IPS-NIHi7 (cell line): ENCODE results near the gene ZMIZ1.
"Not testable (repeated sequence)": the region's sequence is repeated elsewhere in the genome, so short reads cannot be mapped to it uniquely, and the experiment has no call there.

Experiments used
- DNase-seq: peaks from one replicate; pipeline ENCODE4 v3.0.0; 2012; ENCODE audit warnings: mixed read lengths; ENCODE audit errors: extremely low spot score

Gene ZMIZ1

GRCh38 chr10:79266543-79267312 lies 198.0 kb downstream of the ZMIZ1 start:
- DNase-seq: no peak

- no peak for DNase-seq
Observed at GRCh38 chr10:79267499-79267898, 198.7 kb downstream of the ZMIZ1 start.

- DNase-seq: no peak
Observed at GRCh38 chr10:79268161-79268601, 199.4 kb downstream of the ZMIZ1 start.

- DNase-seq: no peak
Observed at GRCh38 chr10:79268742-79269141, 200.0 kb downstream of the ZMIZ1 start.

GRCh38 chr10:79269443-79269842 lies 200.7 kb downstream of the ZMIZ1 start:
- DNase-seq: no peak

DNA sequence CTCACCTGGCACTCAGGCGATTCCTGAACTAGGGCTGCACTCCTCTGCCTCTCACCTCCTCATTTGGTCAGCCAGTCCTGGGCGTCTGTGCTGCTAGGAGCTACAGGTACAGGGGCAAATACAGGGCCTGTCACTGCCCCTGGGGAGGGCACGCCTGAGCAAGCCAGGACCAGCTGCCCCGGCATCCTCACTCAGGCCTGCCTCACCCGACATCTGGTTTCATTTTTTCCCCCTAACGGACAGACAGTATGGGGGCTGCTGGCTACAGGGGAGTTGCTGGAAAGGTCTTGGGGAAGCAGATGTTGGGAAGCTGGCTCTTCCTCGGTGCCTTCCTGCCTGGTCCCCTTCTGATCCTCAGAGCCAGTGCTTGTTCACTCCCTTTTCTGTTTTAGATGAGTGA lies 201.2 kb downstream of the ZMIZ1 start:
- no peak for DNase-seq

- DNase-seq: no peak
Observed at GRCh38 chr10:79270466-79271246, 201.9 kb downstream of the ZMIZ1 start.

- no peak for DNase-seq
Observed at GRCh38 chr10:79272353-79272752, 203.6 kb downstream of the ZMIZ1 start.

DNA sequence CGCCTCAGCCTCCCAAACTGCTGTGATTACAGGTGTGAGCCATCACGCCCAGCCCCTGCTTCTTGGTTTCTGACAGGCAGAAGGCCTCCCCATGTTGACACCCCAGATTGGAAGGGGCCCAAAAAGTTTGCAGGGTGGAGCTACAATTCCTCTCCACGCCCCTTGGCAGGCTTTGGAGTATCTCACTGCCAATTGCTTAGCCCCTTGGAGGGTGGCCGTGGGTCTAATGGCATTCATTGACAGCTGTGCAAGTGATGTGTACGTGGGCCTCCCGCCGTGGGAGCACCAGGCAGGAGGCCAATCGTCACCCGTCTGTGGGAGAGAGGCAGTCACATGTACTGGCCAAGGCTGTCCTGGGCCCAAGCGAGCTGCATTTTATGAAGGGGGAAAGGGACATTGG lies 204.8 kb downstream of the ZMIZ1 start:
- DNase-seq: no peak

GRCh38 chr10:79274279-79275104 lies 205.7 kb downstream of the ZMIZ1 start:
- DNase-seq: no peak

GRCh38 chr10:79275105-79275430 lies 206.3 kb downstream of the ZMIZ1 start:
- no peak for DNase-seq

GRCh38 chr10:79275431-79275851 lies 206.7 kb downstream of the ZMIZ1 start:
- DNase-seq: no peak

DNA sequence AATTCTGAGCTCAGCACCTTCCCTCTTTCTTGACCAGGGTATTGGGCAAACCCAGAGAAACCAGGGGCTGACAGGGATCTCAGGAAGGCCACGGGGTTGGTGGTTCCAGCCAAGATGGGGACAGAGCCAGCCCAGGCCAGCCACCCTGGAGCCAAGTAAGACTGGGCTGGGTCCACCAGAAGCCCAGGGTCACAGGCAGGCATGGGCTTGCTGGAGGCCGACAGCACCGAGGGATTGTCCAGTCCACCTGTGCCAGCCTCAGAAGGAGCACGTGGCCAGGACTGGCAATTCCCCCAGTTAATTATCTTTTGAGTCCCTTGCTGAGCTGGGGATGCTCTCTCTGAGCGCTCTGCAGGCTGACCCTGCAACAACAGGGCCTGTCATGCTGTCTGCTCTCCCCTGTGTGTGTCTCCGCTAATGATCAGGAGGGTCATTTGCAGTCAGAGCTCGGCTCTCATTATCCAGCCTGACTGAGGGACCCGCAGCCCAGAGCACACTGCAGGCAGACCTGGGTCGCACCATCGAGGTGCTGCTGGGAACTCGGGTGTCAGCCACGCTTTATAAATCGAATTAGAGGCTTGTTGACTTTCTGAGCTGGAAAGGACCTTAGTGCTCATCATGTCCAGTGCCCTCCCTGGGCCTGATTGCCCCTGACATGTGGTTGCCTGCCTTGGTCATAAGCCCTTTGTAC lies 209.0 kb downstream of the ZMIZ1 start:
- DNase-seq: no peak

DNA sequence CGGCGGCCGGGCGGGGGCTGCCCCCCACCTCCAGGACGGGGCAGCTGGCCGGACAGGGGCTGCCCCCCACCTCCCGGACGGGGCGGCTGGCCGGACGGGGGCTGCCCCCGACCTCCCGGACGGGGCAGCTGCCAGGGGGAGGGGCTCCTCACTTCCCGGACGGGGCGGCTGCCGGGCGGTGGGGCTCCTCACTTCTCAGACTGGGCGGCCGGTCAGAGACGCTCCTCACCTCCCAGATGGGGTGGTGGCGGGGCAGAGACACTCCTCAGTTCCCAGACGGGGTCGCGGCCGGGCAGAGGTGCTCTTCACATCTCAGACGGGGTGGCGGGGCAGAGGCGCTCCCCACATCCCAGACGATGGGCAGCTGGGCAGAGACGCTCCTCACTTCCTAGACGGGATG lies 210.3 kb downstream of the ZMIZ1 start:
- not testable (repeated sequence) for DNase-seq

DNA sequence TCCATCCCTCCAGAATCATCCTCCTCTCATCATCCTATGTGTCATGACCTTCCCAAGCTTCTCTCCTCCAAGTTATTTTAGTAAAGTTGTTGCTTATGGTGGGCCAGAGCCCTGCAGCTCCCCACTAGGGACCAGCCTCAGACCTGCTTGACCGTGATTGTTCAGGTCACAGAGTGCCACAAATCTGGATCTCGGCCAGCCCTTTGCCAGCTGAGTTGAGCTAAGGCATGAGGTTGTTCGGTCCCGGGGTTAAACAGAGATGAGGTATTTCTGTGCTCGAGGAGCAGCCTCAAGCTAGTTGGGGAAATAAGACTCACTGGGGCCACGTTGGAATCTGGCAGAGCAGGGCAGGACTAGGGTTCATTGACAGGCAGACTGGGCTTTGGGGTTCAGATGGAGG lies 212.2 kb downstream of the ZMIZ1 start:
- DNase-seq: no peak

- DNase-seq: no peak
Observed at GRCh38 chr10:79282388-79282787, 213.6 kb downstream of the ZMIZ1 start.

DNA sequence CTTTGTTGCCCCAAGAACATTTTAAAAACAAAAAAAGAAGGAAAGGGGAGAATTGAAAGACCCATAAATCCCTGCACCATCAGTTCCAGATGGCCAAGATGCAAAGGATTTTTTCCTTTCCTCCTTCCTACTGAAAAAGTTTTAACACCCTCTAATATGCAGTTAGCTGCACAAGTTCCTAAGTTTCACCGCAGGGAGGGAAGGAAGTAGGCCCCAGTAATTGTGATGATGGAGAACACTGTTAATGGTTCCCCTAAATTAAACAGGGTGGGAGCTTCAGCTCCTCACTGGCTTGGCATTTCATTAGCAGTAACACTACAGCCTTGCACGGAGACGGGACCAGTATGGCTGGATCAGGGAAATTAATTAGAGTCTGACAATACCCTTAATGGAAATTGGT lies 214.8 kb downstream of the ZMIZ1 start:
- DNase-seq: no peak

DNA sequence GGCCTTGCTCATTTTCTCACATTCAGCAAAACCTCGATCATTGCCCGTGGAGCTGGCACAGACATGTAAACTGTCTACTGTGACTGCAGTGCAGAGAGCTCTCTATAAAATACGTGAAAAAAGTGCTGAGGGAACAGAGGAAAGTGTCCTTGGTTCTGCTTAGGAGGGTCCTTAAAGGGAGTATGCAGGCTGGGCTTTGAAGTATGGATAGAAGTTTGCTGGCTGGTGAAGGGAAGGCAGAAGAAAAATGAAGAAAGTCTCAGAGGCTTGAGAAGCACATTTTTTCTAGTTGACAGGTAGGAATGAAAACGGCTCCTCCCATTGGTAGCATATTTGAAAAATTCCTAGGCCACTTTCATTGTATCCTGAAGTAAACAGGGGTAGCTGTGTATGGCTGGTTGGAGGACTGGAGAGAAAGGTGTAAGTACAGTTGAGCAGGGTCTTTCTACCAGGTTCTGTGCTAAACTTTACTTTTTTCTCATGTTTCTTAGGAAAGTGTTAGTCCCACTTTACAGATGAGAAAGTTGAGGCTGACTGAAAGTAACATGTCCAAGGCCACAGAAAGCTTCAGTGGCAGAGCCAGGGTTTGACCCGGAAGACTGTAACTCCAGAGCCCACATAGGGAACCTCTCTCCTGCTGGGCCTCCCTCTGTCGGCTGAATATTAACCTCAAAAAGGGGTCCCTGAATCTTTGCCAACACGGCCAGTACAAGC lies 215.5 kb downstream of the ZMIZ1 start:
- no peak for DNase-seq

DNA sequence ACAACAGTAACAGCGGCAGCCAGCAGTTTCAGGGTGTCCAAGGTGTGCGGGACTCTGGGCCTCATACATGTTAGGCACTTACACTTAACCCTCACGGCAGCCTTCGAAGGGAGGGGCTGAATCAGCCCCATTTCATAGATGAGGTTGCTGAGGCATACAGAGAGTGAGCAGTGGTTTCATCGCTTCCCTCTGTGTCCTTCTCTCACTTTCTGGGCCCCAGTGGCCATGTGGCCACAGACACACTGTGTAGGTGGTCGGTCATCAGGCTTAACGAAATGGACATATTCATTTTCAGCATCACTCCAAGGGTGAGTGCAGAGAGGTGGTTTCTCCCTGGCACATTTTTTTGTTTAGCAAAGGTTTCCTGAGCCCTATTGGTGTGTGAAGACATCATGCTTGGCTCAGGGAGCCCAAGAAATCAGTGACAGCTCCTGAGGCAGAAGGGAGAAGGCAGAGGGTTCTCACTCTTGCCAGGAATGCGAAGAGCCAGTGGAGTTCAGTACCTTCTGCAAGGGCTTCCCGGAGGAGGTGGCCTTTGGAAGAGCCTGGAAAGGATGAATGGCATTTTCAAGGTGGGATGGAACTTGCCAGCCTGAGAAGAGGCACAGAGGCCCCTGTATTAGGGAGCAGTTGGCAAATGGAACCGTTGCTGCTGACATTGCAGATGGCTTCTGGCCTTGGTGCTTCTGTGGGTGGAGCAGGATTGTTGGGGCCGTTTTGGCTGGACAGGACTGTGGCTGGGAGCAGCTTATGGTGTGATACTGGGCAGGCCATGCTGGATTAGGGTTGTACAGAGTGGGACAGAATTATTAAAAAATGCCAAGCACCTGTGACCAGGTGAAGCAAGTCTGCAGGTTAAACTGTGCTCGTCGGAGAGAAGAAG lies 216.8 kb downstream of the ZMIZ1 start:
- DNase-seq: no peak

DNA sequence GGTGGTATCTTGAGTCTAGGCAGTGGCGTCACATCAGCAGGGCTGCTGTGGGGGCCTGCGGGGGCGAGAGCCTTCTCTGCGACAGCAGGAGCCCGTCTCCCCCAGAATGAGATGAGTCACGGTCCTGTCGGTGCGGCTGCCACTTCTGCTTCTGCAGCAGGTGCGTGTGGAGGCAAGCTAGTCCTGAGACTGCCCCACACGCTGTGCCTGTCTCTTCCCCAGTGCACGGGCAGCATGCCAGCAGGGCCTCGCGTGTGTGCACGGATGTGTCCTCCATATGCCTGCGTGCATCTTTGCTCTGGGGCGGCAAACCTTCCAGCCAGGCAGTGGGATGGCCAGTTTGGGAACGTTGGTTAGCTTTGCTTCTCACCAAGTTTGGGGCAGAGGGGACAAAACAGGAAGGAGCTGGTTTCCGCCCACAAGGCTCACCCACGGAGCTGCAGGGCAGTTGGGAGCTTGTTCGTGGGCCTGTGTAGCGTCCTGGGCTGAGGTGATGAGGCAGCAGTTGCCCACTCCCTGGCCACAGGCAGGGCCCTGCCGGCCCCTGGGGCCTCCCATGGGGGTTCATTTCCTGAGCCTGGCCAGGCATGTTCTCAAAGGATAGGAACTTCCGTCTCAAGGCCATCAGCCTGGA lies 217.7 kb downstream of the ZMIZ1 start:
- DNase-seq: no peak
